Ovary (tissue), 3 donors: Measurements from ENCODE around the gene TAS2R39.

Source experiments
- EP300 ChIP-seq: sonication (generic); formaldehyde crosslinking; IDR thresholded peaks from one replicate; pipeline ENCODE4 v1.6.1; 2017; ENCODE audit warnings: antibody characterized with exemption
- POLR2A ChIP-seq: fragments of 450-650 bp; IDR thresholded peaks from one replicate; pipeline ENCODE4 v1.6.1; 2017; ENCODE audit warnings: antibody characterized with exemption, mild to moderate bottlenecking, moderate library complexity
- TF ChIP-seq, protein P1 (sequence below), 3 donors: fragments of 450-650 bp in 2 of 3; fragments of 200-600 bp in 1 of 3; IDR thresholded peaks; one replicate each; pipeline versions ENCODE4 v1.5.1 to v1.8.0; 2016 to 2022; ENCODE audit warnings: antibody characterized with exemption in 3 of 3, mild to moderate bottlenecking in 1 of 3
- donor health status: DM: no; HTN: no; CAD: no.

DNA sequence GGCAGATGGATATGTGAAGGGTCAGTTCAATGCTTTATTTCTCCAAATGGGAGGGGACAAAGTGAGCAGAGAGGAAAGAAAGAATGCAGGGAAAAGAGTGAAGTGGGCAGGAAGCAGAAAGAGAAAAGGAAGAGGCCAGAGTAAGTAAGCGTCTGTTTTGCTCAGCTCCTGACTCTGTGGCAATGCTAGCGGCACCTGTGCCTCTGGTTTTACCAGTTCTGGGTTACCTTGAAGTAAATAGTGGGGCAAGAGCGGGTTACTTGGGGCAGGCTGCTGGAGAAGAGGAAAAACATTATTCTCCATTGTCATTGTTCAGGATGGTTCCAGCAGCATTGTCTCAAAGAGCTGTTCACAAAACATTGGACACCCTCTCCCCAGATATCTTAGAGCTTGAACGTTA is 40.6 kb downstream of the TAS2R39 start:
- TF ChIP-seq POLR2A (no peak), EP300 (no peak)
- TF ChIP-seq, protein P1, sequence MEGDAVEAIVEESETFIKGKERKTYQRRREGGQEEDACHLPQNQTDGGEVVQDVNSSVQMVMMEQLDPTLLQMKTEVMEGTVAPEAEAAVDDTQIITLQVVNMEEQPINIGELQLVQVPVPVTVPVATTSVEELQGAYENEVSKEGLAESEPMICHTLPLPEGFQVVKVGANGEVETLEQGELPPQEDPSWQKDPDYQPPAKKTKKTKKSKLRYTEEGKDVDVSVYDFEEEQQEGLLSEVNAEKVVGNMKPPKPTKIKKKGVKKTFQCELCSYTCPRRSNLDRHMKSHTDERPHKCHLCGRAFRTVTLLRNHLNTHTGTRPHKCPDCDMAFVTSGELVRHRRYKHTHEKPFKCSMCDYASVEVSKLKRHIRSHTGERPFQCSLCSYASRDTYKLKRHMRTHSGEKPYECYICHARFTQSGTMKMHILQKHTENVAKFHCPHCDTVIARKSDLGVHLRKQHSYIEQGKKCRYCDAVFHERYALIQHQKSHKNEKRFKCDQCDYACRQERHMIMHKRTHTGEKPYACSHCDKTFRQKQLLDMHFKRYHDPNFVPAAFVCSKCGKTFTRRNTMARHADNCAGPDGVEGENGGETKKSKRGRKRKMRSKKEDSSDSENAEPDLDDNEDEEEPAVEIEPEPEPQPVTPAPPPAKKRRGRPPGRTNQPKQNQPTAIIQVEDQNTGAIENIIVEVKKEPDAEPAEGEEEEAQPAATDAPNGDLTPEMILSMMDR (IDR thresholded peaks at IDR 0.05), result no peak
